HCEC 1CT (cell line): ENCODE measurements around the gene SLC39A8.
"Not testable (repeated sequence)": the region's sequence is repeated elsewhere in the genome, so short reads cannot be mapped to it uniquely, and the experiment has no call there.

Source experiments
- DNase-seq: peaks from one replicate; pipeline ENCODE4 v3.0.0-alpha.2; 2017

SLC39A8 gene

GRCh38 chr4:102344954-102345794 is at the start of gene SLC39A8:
TSS of gene SLC39A8 (minus strand) at chr4:102345482. CDS start at chr4:102344662, 820 bp downstream.
- DNase-seq: peak; percentile 60

DNA sequence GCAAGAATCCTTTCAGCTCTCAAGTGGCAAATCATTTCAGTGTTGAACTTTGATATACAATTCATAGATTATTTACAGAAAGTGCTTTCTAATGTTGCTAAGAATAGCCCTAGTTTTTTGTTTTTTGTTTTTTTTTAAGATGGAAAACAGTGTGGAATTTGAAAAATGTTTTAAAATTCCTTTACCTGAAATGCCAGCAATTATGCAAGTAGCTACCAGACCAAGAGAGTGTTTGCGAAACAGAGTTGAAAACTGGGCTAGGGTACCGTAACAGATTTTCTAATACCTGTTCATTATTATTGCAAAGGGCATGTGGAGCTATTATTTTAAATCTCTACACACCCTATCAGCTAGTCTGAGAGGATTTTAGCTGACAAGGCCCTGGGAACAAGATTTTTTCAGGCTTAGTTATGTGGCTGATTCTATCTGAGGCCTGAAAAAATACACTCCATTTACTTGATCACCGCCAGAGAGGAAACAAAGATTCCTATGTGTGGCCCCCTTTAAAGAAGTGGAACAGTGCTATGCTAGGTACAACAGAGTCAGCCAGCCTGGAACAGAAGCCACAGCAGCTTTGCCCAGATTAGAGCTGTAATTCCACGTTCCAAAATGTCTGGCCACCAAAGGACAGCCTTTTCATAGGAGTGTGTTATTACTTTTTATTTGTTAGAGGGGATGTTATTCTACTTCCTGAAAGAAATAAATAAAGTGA is 46.9 kb upstream of the SLC39A8 start:
- DNase-seq: no peak

GRCh38 chr4:102390438-102390837 is 45.2 kb upstream of the SLC39A8 start:
- DNase-seq: peak; percentile 60

GRCh38 chr4:102388611-102389010 is 43.3 kb upstream of the SLC39A8 start:
- DNase-seq: peak; percentile 7

DNA sequence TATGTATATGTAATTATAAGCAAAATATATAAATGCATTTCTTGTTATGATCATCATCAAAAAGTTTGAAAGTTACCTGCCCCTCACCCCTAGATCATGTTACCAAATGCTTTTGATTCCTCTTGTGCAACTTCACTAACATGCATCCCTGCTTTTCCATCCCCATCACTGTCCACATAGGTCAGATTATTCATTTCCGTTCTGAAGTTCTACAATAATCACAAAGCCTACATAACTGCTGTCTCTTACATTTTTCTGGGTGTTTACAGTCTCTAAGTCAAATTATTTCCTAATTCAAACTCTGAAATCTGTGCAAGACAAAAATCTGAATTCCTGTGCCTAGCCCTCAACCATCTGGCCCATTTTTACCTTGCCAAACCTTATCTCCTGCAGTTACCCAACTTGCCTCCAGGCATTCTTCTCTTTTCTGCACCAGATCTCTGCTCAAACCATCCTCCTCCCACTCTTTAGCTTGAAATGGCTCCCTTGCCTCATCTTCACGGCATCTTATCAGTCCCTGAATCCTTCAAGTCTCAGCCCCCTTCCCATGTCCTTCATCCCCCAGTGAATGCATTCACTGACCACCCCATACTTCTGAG is 42.4 kb upstream of the SLC39A8 start:
- no peak for DNase-seq

DNA sequence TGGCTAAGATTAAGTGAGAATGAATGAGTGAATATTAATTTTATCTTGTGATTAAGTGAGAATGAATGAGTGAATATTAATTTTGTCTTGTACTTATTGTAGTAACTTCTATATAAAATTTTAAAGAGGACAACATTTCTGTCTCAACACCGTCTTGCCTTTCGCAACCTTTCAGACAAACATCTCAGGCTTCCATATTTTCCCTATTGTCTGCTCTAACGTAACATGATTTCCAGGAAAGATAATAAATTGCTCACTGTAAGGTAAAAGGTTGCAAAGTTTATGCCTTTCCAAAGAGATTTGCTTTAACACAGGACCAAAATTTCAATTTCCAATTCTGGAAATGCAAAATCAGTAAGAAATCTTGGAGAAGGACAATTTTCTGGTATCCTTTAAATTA is 41.7 kb upstream of the SLC39A8 start:
- no peak for DNase-seq

- not testable (repeated sequence) for DNase-seq
Observed at GRCh38 chr4:102380253-102380652, 35.0 kb upstream of the SLC39A8 start.

- DNase-seq: no peak
Observed at GRCh38 chr4:102362922-102363432, 17.7 kb upstream of the SLC39A8 start.

GRCh38 chr4:102358128-102358527 is 12.8 kb upstream of the SLC39A8 start:
- DNase-seq: no peak

GRCh38 chr4:102357637-102358036 is 12.4 kb upstream of the SLC39A8 start:
- DNase-seq: not testable (repeated sequence)

- DNase-seq: no peak
Observed at GRCh38 chr4:102356562-102357202, 11.4 kb upstream of the SLC39A8 start.

DNA sequence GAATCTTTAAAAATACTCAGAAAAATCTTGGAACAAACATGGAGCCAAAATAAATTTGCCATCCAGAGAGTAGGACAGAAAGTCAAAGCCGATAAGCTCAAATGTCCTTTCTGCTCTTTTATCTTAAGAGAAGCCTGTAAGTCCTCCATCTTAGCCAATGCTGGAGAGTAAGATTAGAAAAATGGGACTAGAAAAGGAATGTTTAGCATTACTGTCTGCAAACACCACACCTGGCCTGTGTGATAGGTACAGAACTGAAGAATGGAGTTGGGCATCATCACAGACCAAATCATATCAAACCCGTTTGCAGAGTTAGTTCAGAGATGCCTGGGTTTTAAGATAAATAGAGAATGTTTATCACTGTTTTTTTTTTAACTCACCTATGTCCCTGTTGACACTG is 10.5 kb upstream of the SLC39A8 start:
- no peak for DNase-seq

DNA sequence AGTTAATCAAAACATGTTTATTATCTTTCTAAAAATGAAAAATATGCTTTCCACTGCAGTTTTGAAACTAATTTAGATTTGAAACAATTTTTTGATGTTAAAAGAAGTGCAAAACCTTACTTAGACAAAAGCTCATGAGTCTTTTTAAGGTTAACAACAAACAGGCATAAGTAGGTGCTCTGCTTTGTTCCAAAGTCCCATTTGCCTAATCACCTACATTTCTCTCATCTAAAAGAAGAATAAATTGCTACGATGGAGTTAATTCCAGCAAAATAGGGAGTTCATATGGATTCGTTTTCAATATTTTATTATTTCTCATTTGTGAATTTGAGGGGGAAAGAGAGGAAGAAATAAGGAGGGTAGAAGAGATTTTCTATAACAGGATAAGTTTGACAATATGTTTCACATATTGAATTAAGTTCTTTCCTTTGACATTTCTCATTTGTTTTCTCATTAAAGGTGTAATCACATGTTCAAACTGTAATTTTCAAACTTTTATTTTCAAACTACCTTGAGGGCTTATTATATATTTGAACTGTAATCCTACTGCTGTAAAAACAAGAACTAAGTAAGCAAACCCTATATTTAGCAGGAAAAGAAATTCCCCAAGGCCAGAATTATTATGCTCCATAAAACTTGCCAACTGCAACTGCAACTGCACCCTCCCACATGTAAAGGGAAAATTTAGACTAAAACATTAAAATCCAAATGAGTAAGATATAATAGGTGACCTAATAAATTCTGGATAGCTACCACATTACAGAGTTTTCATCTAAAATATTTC is 9.6 kb upstream of the SLC39A8 start:
- DNase-seq: no peak

DNA sequence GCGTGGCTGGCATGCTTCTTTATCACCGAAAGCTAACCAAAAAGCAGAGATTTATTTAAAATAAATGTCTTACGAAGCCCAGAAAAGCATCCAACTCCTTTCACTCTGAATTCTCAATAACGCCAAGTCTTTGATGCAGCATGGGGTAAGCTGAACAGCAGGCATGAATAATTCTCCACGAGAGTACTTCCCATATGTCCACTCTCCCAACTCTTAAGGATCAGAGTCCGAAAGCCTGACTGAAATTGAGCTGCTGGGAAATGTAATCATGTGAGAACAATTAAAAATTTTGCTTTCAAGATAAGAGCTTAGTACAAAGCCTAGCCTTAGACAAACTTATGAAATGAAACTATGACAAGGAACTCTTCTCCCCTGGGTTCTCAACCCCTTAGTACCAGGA is 7.5 kb upstream of the SLC39A8 start:
- DNase-seq: no peak

DNA sequence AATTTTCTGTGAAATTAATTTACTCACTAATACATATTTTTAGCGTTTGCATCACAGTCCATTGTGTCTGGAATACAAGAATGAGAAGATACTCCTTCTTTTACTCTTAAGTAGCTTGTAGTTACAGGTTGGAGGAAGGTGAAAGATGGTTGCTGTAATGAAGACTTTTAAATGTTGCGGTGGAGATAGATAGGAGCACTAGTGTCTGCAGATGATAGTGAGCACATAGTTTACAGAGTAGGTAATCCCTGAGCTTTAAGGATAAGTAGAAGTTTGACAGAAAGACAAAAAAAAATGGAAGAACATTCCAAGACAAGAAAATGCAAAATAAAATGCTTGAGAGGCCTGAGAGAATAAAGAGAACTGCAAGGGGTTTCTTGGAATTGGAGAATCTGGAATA is 5.4 kb upstream of the SLC39A8 start:
- DNase-seq: no peak

DNA sequence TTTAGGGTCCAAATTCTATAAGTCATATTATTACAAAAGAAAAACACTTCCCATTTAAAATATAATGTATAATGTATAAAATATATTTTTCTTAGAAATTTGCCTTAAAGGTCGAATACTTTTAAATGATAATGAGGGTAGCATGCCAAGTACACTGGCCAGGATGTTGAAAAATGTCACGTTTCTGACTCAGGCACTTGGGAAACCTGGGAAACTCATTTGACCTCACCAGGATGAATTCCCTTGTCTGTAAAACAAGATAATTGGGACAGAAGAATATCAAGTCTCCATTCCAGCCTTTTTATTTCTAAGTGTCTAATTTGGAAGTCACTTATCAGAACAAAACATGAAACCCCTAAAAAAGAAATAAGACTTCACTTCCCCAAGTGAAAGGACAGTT is 3.4 kb upstream of the SLC39A8 start:
- no peak for DNase-seq

DNA sequence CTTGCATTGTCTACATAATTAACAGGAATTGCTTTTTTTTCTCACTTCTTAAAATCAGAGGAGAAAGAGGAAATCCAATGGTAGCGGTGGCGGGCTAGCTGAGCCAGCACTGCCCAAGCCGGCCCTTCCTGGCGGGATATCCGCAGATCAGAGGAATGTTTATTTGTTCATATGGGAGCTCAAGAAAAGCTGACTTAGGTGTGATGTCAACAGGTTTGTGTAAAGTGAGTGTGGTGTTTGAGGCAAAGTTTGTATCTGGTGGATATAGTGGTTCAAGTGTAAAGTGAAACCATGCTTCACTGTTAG is 466 bp upstream of the SLC39A8 start:
- DNase-seq: no peak

DNA sequence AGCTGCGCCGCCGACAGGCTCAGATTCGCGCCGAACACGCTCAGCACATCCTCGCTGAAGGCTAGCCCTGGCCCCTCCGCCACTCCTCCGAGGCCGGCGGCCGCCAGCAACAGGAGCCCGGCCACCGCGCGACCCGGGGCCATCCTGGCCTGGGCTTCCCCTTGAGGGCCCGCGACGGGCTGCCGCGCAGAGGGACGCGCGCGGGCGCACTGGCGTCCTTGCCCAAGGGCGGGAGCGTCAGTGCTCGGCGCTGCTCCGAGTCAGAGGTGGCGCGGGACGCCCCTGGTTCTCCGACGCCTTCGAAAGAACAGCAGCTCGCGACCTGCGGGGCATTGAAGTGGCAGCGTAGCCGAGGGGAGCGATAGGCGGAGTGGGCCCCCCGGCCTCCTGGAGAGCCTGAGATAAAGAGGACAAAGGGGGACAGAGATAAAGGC is 745 bp downstream of the SLC39A8 start:
- peak; percentile 9 for DNase-seq

- DNase-seq: no peak
Observed at GRCh38 chr4:102343964-102344519, 1.2 kb downstream of the SLC39A8 start.

DNA sequence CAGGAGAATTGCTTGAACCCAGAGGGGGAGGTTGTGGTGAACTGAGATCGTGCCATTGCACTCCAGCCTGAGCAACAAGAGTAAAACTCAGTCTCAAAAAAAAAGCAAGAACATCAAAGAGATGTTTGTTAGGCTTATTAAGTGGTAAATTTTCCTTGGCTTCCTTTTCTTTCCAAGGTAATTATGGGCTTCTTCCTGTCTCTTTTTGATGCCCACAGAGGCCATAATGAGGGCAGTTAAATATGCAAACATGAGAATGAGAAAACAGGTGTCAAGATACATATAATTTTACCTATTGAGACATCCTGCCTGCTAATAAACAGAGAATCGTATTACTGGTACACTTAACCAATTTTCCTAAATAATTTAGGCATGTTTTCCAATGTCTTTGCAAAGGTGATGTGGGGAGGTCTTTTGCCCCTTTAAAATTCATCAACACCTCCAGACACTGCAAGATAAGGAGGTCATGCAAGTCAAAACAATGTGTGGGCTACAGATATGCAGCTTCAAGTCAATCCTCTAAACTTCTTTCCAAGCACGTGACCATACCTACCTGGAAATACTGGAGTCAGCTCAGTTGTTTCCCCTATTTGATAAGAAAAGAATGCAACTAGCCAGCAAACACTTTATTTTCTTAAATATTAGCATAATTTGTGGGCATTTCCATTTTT is 2.7 kb downstream of the SLC39A8 start:
- DNase-seq: no peak

GRCh38 chr4:102341201-102341600 is 4.1 kb downstream of the SLC39A8 start:
- no peak for DNase-seq

GRCh38 chr4:102339018-102339417 is 6.3 kb downstream of the SLC39A8 start:
- DNase-seq: no peak
